Fibroblast of the aortic adventitia (primary cell): ENCODE measurements around the gene SLC44A5. TPM values are rescaled to one million over a fixed set of nuclear protein-coding genes. Genes with fewer than 3 reads are reported as not detected.

Experiments used
- DNase-seq: peaks from one replicate; pipeline ENCODE4 v3.0.0-alpha.2; 2010; ENCODE audit warnings: low read depth
- H3K4me3 ChIP-seq: 2 replicates; pipeline ENCODE4 v1.5.1; 2011; ENCODE audit warnings: low read depth, mild to moderate bottlenecking, control low read depth, low read length, moderate library complexity
- CTCF ChIP-seq: IDR thresholded peaks from 2 replicates; pipeline ENCODE4 v1.5.1; 2011; ENCODE audit warnings: mild to moderate bottlenecking, low read length, control low read depth, inconsistent platforms; ENCODE audit not compliant: insufficient read depth
- total RNA-seq: library from RNA; depleted of rRNA; stranded (reverse); fragments of >200 nt; gene quantifications from 2 replicates; pipeline ENCODE4 v1.2.3, GENCODE V29; 2012; ENCODE audit warnings: low replicate concordance

Gene SLC44A5
- total RNA-seq, 1 donor = 0.45 TPM

GRCh38 chr1:75353051-75353450, 257.9 kb downstream of the SLC44A5 start:
- TF ChIP-seq CTCF = no peak

GRCh38 chr1:75345538-75346292, 265.2 kb downstream of the SLC44A5 start:
- TF ChIP-seq CTCF = no peak
- DNase-seq = peak; percentile 72
- no peak overlapping the region for H3K4me3 ChIP-seq

More at GRCh38 chr1:75353051-75353450, 257.9 kb downstream of the SLC44A5 start:
- no peak for DNase-seq
- no peak overlapping the region for H3K4me3 ChIP-seq

- no peak overlapping the region for H3K4me3 ChIP-seq
- no peak for TF ChIP-seq CTCF
- DNase-seq = no peak
Measured at GRCh38 chr1:75342786-75343185, 268.1 kb downstream of the SLC44A5 start.

GRCh38 chr1:75341537-75341936, 269.4 kb downstream of the SLC44A5 start:
- H3K4me3 ChIP-seq = no peak overlapping the region
- no peak for DNase-seq
- no peak for TF ChIP-seq CTCF

- no peak overlapping the region for H3K4me3 ChIP-seq
- no peak for DNase-seq
- TF ChIP-seq CTCF = no peak
Measured at GRCh38 chr1:75338616-75339483, 272.1 kb downstream of the SLC44A5 start.

GRCh38 chr1:75334876-75335389, 276.0 kb downstream of the SLC44A5 start:
- TF ChIP-seq CTCF = no peak
- no peak overlapping the region for H3K4me3 ChIP-seq
- DNase-seq = no peak
